ENCODE results near the gene SLAIN1.

Gene SLAIN1

GRCh38 chr13:77714119-77714755 is 16.8 kb downstream of the SLAIN1 start:
- no peak for DNase-seq (ENCODE audit: low read depth, low spot score)

DNA sequence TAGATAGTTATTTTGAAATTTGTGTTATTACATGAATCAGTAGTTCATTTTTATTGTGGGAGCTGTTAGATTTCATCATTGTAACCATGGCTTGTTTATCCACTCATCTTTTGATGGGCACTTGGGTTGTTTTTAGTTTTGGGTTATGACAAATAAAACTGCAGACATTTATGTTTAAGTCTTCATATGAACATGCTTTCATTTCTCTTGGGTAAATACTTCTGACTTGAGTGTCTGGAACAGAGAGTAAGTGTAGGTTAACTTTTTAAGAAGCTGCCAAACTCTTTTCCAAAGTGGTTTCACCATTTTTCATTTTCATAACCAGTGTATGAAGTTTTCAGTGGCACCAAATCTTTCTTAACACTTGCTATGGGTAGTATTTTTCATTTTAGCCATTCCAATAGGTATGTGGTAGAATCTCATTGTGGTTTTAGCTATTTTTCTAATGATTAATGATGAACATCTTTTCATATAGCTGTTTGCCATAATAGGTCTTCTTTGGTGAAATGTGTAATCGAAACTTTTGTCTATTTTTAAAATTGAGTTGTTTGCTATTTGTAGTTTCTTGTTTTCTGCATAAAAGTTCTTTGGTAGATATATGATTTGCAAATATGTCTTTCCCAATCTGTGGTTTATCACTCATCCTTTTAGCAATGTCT is 17.9 kb downstream of the SLAIN1 start:
- DNase-seq (ENCODE audit: low read depth, low spot score), result no peak

DNA sequence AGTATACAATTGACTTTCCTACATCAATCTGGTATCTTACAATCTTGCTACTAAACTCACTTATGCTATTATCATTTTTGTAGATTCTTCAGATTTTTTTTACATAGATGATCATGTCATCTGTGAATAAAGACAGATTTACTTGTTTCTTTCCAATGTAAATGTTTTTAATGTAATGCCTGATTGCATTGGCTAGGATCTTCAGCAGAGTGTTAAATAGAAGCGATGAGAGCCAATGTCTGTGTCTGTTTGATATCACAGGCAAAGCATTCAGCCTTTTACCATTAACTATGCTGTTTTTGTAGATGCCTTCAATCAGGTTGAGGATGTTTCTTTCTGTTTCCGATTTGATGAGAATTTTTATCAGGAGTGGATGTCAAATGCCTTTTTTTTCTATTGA is 19.2 kb downstream of the SLAIN1 start:
- no peak for DNase-seq (ENCODE audit: low read depth, low spot score)

- no peak for DNase-seq (ENCODE audit: low read depth, low spot score)
Observed at GRCh38 chr13:77717508-77717907, 20.0 kb downstream of the SLAIN1 start.

DNA sequence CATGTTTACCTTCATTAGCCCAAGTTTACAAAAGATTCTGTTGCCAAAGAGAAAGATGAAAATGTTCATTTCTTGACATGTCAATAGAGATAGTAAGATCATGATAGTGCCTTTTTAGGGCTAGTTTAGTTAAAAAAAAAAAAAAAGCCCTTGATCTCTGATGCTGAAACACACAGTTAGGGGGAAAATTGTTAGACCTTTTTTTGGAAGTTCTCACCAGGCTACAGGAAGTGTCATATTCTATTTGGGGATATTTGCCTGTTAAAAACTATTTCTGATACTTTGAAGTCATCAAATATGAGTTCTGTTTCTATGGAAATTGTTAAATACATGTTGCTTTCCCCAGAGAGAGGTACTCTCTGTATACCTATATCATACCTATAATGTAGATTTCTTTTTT is 21.6 kb downstream of the SLAIN1 start:
- DNase-seq (ENCODE audit: low read depth, low spot score), result no peak

GRCh38 chr13:77720988-77721387 is 23.5 kb downstream of the SLAIN1 start:
- no peak for DNase-seq (ENCODE audit: low read depth, low spot score)

- no peak for DNase-seq (ENCODE audit: low read depth, low spot score)
Observed at GRCh38 chr13:77724092-77724491, 26.6 kb downstream of the SLAIN1 start.

DNA sequence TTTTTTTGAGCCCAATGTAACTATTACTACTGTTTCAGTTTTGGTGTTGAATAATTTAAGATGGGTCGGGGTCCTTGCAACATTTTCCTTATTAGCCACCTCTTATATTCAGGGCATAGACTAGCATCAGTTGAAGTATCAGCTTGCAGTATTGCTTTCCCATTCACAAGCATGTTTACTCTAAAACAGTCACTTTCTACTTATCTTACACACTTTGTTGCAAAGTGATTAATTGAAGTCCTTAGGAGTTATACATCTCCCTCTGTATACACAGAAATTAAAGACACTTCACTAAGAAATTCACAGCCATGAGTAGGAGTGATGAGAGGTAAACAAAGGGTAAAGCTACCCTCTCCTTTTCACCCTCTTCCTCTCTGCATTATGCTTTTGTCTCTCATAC is 27.6 kb downstream of the SLAIN1 start:
- DNase-seq (ENCODE audit: low read depth, low spot score), result no peak

GRCh38 chr13:77728265-77729125 is 31.0 kb downstream of the SLAIN1 start:
- DNase-seq (ENCODE audit: low read depth, low spot score), result no peak

DNA sequence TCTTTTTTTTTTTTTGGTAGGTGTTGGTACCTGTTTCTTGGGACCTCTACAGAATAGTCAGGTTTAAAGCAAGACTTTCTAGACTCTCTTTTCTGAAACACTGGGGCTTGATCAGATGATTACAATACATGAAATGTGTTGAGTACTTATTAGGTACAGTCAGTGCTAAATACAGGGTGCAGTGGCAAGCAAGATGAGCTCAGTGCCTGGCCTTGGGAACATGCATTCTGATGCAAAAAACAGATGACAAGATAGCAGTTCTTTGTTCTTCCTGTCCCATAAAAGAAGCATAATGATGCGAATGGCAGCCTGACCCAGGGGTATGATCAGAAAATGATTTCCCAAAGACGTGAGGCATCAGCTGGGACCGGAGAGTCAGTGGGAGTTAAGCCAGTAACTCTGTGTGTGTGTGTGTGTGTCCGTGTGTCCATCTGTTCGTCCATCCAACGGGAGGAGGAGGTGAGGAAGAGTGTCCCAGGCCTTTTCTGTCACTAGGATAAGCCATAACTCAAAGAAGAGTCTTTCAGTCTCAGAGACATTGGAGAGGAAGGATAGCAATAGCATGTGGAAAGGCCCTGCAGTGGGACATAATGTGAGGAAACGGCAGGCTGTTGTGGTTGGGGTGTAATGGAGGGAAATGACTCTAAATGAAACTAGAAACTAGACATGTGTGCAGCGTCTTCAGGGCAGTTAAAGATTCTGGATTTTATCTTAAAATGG is 32.2 kb downstream of the SLAIN1 start:
- no peak for DNase-seq (ENCODE audit: low read depth, low spot score)

DNA sequence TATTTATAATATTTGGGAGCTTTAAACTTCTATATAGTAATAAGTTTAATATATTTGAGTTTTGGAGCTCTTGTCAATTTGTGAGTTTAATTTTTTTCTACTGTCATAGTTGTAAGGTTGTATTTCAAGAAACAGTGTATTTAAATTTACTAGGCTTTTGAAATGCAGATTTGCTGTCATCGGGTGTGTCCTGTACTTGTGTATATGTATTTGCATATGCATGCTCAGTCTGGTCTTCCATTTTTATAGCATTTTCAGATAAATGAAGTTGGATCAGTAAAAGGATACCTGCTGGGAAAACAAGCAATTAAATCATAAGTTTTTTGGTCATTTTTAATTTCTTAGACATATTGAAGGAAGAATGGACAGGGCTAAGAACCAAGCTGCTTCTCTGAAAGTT is 33.1 kb downstream of the SLAIN1 start:
- no peak for DNase-seq (ENCODE audit: low read depth, low spot score)

- no peak for DNase-seq (ENCODE audit: low read depth, low spot score)
Observed at GRCh38 chr13:77732287-77732686, 34.8 kb downstream of the SLAIN1 start.

- DNase-seq (ENCODE audit: low read depth, low spot score), result no peak
Observed at GRCh38 chr13:77733674-77734073, 36.2 kb downstream of the SLAIN1 start.

DNA sequence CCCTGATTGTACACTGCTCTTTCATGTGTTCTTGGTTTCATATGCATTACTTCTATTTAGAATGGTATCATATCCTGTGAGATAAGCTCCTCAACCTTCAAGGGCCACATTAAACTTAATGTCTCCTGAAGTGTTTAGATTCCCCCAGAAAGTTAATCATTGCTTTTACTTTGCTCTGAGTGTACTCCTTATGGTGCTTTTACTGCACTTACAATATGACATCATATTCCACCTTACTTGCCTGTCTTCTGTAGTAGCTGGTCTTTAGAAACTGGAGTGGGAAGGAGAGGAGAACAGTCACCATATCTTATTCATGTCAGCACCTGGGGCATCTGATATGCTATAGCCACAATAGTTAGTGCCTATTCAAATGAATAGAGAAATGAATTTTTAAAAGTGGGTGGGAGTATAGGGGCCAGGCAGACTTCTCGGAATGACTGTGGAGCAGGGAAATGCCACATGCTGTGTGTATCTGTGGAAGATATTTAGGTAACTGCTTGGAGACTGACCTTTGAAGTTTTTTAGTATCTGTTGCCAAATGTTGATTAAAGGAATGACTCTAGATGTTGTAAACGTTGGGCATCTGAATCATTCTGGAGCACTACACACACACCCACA is 40.2 kb downstream of the SLAIN1 start:
- no peak for DNase-seq (ENCODE audit: low read depth, low spot score)

- DNase-seq (ENCODE audit: low read depth, low spot score), result no peak
Observed at GRCh38 chr13:77740097-77740735, 42.7 kb downstream of the SLAIN1 start.

DNA sequence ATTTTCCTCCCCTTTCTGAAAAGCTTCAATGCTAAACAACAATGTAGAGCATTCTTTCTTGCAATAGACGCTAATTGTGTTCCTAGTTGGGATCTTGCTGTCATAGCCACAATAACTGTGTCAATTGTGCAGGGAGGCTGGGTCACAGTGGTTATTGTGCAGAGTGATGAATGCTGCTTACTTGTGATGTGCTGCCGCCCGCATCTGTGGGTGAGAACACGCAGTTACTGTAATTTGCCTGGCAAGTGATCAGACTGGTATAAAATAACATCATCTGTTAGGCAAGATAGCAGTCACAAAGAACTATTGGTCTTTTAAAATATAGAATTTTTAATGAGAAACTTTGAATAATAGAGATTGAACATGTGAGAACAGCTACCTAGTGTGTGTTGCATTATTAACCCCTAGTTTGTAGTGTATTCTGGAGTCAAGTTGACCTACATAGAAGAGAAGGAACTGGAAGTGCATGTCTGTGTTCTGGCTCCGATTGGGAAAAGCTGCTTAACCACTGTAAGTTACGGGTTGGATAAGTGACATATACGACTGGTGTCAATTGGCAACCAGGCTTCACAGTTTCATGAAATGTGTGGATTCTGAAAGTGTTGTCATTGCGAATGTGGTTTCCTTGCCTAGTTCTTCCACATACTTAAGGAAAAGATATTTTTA is 43.6 kb downstream of the SLAIN1 start:
- DNase-seq (ENCODE audit: low read depth, low spot score), result no peak

DNA sequence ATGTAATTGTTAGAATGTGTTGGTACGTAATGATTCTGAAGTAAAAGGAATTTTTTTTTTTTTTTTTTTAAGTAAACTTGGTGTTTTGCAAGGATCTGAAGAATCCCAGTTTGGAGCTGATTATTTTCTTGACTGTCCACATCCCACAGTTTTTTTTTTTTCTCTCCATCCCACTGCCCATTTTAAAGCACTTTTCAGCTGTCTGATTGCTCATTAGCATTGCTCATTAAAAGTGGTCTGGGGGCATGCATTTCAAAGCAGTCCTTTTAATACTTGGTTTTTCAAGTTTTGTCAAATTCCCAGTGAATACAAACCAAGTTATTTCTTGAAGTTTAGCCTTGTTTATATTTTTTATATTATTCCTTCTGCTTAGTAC is 44.1 kb downstream of the SLAIN1 start:
- no peak for DNase-seq (ENCODE audit: low read depth, low spot score)

GRCh38 chr13:77742801-77743200 is 45.3 kb downstream of the SLAIN1 start:
- no peak for DNase-seq (ENCODE audit: low read depth, low spot score)

DNA sequence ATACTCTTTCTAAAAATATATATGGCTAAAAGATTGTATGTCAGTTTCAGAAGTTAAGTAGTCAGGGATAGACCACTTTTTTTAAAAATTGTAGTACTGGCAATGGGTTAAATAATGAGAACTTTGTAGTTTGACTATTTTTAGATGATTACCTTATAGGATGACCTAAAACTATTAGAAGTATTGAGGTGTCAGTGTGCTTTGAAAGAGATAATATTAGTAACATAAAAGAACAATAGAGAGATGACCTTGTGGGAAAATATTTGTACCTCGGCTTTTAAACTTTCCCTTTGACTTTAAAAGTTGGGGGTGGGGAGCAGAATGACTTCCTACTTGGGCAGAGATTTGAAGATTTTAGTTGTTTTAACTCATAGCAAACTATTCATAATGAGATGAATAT is 48.3 kb downstream of the SLAIN1 start:
- no peak for DNase-seq (ENCODE audit: low read depth, low spot score)

DNA sequence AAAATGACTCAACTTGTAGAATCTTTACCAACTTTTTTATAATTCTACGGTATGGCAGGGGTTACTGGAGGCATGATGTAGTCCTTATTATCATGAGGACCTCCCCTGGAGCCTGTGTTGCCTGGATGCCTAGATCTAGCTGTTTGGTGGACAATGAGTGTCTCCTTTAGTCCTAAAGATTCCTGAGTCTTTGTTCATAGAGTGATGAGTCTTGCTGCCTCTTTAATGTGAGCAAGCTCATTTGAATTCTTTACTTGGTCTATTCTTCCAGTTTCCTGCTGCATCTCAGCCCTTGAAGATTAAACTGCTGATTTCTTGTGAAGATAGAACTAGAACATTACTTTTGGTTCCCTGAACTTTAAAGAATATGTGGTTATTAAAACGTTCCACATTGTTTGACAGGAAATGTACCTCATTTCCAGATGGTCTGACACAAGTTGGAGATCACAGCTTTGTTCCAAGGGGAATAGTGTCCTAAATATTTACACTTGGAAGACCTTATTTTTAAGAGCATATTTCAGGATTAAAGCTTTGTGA is 51.9 kb downstream of the SLAIN1 start:
- no peak for DNase-seq (ENCODE audit: low read depth, low spot score)

Data from iPS DF 19.7 (cell line).